Skin epidermis (tissue), 12 donors: ENCODE results near the gene PCDHGA8.
"Not testable (repeated sequence)": the region's sequence is repeated elsewhere in the genome, so short reads cannot be mapped to it uniquely, and the experiment has no call there.

ENCODE experiments used
- H3K27ac ChIP-seq, 21 experiments: fragments of 200-600 bp; sonication (generic) in 11 of 21; one replicate each; pipeline ENCODE4 v1.5.0; 2020; ENCODE audit warnings: mild to moderate bottlenecking in 3 of 21, inconsistent platforms in 2 of 21, moderate library complexity in 2 of 21
- H3K4me3 ChIP-seq, 7 experiments: fragments of 200-600 bp; sonication (generic) in 2 of 7; one replicate each; pipeline ENCODE4 v1.5.0; 2020; ENCODE audit warnings: inconsistent platforms in 2 of 7, mild to moderate bottlenecking in 2 of 7, moderate library complexity in 1 of 7

Gene PCDHGA8

GRCh38 chr5:141369994-141370848, 22.2 kb upstream of the PCDHGA8 start, which contains the start of gene PCDHGB3:
Gene PCDHGB3, plus strand, starts transcription at chr5:141370242. Its CDS starts 153 bp downstream, at chr5:141370395.
- no peak within 1 kb of the TSS for H3K27ac ChIP-seq
- peak within 1 kb of the TSS in 1 of 7 experiments; percentile 5 for H3K4me3 ChIP-seq

GRCh38 chr5:141371572-141372475, 20.6 kb upstream of the PCDHGA8 start:
- H3K4me3 ChIP-seq, result no peak overlapping the region

GRCh38 chr5:141373673-141374317, 18.6 kb upstream of the PCDHGA8 start, which contains the start of gene PCDHGA6:
Gene PCDHGA6, plus strand, starts transcription at chr5:141373891. Its CDS starts 193 bp downstream, at chr5:141374084.
- Histone ChIP-seq H3K27ac (no peak within 1 kb of the TSS), H3K4me3 (peak within 1 kb of the TSS in 4 of 7 experiments; percentile 2 to 23 (median 10))

More at GRCh38 chr5:141371572-141372475, 20.6 kb upstream of the PCDHGA8 start:
- no peak overlapping the region for H3K27ac ChIP-seq

- Histone ChIP-seq H3K27ac (no peak overlapping the region), H3K4me3 (no peak overlapping the region)
These were observed 17.8 kb upstream of the PCDHGA8 start for GRCh38 chr5:141374627-141375026.

- H3K27ac ChIP-seq, H3K4me3 ChIP-seq: not testable (repeated sequence)
These were observed 16.8 kb upstream of the PCDHGA8 start for GRCh38 chr5:141375444-141376155.

GRCh38 chr5:141382469-141383294, 9.8 kb upstream of the PCDHGA8 start, which contains the start of gene PCDHGA7:
Gene PCDHGA7, plus strand, starts transcription at chr5:141382742. Its CDS starts 158 bp downstream, at chr5:141382900.
- no peak within 1 kb of the TSS for H3K27ac ChIP-seq
- peak within 1 kb of the TSS in 4 of 7 experiments; percentile 10 to 30 (median 14) for H3K4me3 ChIP-seq

GRCh38 chr5:141383345-141383744, 9.1 kb upstream of the PCDHGA8 start:
- no peak overlapping the region for H3K27ac ChIP-seq
- peak overlapping the region in 2 of 7 experiments; percentile 10 to 30 for H3K4me3 ChIP-seq

- no peak overlapping the region for H3K27ac ChIP-seq
- H3K4me3 ChIP-seq, result no peak overlapping the region
These were observed 7.8 kb upstream of the PCDHGA8 start for GRCh38 chr5:141384471-141385267.

GRCh38 chr5:141387557-141388311, 4.7 kb upstream of the PCDHGA8 start, which contains the start of gene PCDHGB4:
Gene PCDHGB4, plus strand, starts transcription at chr5:141387698. Its CDS starts 187 bp downstream, at chr5:141387885.
- not testable (repeated sequence) for H3K4me3 ChIP-seq, H3K27ac ChIP-seq

- Histone ChIP-seq H3K27ac (no peak overlapping the region), H3K4me3 (no peak overlapping the region)
These were observed 3.8 kb upstream of the PCDHGA8 start for GRCh38 chr5:141388661-141389060.

GRCh38 chr5:141389153-141390042, 3.0 kb upstream of the PCDHGA8 start:
- Histone ChIP-seq H3K4me3 (no peak overlapping the region), H3K27ac (no peak overlapping the region)

- Histone ChIP-seq H3K27ac (no peak overlapping the region), H3K4me3 (no peak overlapping the region)
These were observed 834 bp downstream of the PCDHGA8 start for GRCh38 chr5:141393267-141393666.

- not testable (repeated sequence) for H3K4me3 ChIP-seq, H3K27ac ChIP-seq
These were observed 2.2 kb downstream of the PCDHGA8 start for GRCh38 chr5:141394401-141395187.

- peak within 1 kb of the TSS in 1 of 7 experiments; percentile 6 for H3K4me3 ChIP-seq
- not testable (repeated sequence) for H3K27ac ChIP-seq
These were observed 5.5 kb downstream of the PCDHGA8 start, which contains the start of gene PCDHGB5 for GRCh38 chr5:141397756-141398551. Gene PCDHGB5, plus strand, starts transcription at chr5:141397947. Its CDS starts 181 bp downstream, at chr5:141398128.
